ENCODE data around the gene SARM1.

GRCh38 chr17:28391401-28391800, 19.9 kb downstream of the SARM1 start:
- TF ChIP-seq CTCF (IDR thresholded peaks at IDR 0.05) (no peak), POLR2A (IDR thresholded peaks at IDR 0.05) (no peak)
